ENCODE measurements around the gene PARD6B. TPM values are rescaled to one million over a fixed set of nuclear protein-coding genes. Genes with fewer than 3 reads are reported as not detected.

The PARD6B gene
- total and polyA plus RNA-seq, 12 donors, result 1.3 to 7.1 (median 3.4) TPM

DNA sequence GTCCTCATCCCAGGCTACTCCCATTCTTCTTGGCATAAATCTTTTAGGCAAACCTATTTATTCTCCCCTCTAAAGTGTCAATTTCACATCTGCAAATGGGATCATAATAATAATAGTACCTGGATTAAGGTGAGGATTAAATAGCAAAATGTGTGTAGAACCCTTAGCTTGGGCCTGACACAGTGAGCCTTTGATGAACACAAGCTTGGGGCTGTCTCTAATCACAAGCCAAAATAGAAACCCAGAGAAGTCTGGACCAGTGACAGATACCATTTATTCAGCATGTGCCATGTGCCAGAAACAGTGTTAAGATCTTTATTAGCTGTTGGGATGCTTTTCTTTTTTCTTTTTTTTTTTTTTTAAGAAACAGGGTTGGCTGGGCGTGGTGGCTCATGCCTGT lies 14.9 kb upstream of the PARD6B start:
- Histone ChIP-seq H3K27ac (no peak overlapping the region), H3K4me1 (peaks cover 0 to 15% (median 0%) of the 10 kb centered on the region in 9 donors), H3K4me3 (no peak overlapping the region), H3K27me3 (no peaks in the 10 kb centered on the region), H3K9me3 (no peaks in the 10 kb centered on the region), H3K36me3 (no peaks in the 10 kb centered on the region)
- no peak for ATAC-seq
- no peak for DNase-seq
- 94% methylated on average over 1 of the region's 1 CpG for WGBS, 2 donors
- intact Hi-C loops (cut with DNase I), result loop anchor here in 3 of 10 donors (10.0 kb wide), 2 partner anchors 52 to 62 kb away; no protein-coding TSS in a partner anchor
- TF ChIP-seq, protein P1, sequence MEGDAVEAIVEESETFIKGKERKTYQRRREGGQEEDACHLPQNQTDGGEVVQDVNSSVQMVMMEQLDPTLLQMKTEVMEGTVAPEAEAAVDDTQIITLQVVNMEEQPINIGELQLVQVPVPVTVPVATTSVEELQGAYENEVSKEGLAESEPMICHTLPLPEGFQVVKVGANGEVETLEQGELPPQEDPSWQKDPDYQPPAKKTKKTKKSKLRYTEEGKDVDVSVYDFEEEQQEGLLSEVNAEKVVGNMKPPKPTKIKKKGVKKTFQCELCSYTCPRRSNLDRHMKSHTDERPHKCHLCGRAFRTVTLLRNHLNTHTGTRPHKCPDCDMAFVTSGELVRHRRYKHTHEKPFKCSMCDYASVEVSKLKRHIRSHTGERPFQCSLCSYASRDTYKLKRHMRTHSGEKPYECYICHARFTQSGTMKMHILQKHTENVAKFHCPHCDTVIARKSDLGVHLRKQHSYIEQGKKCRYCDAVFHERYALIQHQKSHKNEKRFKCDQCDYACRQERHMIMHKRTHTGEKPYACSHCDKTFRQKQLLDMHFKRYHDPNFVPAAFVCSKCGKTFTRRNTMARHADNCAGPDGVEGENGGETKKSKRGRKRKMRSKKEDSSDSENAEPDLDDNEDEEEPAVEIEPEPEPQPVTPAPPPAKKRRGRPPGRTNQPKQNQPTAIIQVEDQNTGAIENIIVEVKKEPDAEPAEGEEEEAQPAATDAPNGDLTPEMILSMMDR (IDR thresholded peaks at IDR 0.05), result no peak

- 62 to 84% methylated on average over 2 of the region's 2 CpGs for WGBS, 2 donors
- ATAC-seq (no peak), DNase-seq (no peak)
- H3K27me3 ChIP-seq, result no peaks in the 10 kb centered on the region
- intact Hi-C loops (cut with DNase I), result loop anchor here in 3 of 10 donors (10.0 kb wide), 2 partner anchors 53 to 63 kb away; no protein-coding TSS in a partner anchor
- no peak overlapping the region for H3K4me3 ChIP-seq
- no peak overlapping the region for H3K27ac ChIP-seq
- no peaks in the 10 kb centered on the region for H3K9me3 ChIP-seq
- TF ChIP-seq, protein P1 (IDR thresholded peaks at IDR 0.05), result no peak
- peaks cover 0 to 23% (median 4%) of the 10 kb centered on the region in 9 donors for H3K4me1 ChIP-seq
- H3K36me3 ChIP-seq, result no peaks in the 10 kb centered on the region
Measured at GRCh38 chr20:50717312-50717711, 14.1 kb upstream of the PARD6B start.

DNA sequence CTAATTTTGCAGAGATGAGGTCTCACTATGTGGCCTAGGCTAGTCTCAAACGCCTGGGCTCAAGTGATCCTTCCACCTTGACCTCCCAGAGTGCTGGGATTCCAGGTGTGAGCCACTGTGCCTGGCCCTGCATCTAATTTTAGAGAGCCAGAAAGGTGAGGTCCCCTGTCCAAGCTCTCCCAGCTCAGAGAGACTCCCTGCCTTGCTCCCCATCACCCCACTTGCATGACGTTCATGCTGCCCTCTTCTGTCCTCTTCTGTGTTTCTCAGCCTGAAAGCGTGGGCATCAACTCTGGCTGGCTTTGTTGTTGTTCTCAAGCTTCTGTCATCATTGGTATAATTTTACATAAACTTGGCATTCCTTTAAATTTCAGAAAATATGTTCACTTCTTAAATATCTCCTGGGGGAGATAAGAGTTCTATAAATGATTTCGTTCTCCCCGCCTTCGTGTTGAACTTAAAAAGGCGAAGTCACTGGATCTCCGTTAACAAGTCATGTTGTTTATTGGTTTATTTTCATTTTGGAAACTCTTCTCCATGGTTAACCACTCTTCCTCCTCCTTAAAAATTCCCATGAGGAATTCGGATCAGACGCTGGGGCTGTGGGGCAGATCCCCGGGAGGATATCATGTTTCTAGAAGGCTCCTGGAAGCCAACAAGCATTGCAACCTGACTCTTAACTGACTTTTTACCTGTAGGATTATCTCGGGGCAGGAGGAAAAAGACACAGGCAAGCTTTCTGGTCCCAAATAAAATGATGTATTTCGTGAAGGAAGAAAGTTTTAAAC lies 13.2 kb upstream of the PARD6B start:
- H3K4me1 ChIP-seq, result peaks cover 0 to 27% (median 5%) of the 10 kb centered on the region in 9 donors
- intact Hi-C loops (cut with DNase I), result loop anchor here in 3 of 10 donors (10.0 kb wide), 2 partner anchors 53 to 63 kb away; no protein-coding TSS in a partner anchor
- peak overlapping the region in 1 of 10 donors; percentile 11 for H3K27ac ChIP-seq
- no peaks in the 10 kb centered on the region for H3K27me3 ChIP-seq
- DNase-seq, result no peak
- TF ChIP-seq, protein P1 (IDR thresholded peaks at IDR 0.05), result peak in 1 of 9 donors; percentile 6
- no peak overlapping the region for H3K4me3 ChIP-seq
- WGBS, 2 donors, result 57 to 66% methylated on average over 13 of the region's 13 CpGs
- H3K36me3 ChIP-seq, result no peaks in the 10 kb centered on the region
- no peaks in the 10 kb centered on the region for H3K9me3 ChIP-seq
- no peak for ATAC-seq

GRCh38 chr20:50719328-50719727 lies 12.1 kb upstream of the PARD6B start:
- 95 to 99% methylated on average over 4 of the region's 4 CpGs for WGBS, 2 donors
- Histone ChIP-seq H3K9me3 (no peaks in the 10 kb centered on the region), H3K27me3 (no peaks in the 10 kb centered on the region), H3K4me1 (peaks cover under 1 to 25% (median 7%) of the 10 kb centered on the region in 9 donors), H3K27ac (no peak overlapping the region), H3K4me3 (no peak overlapping the region), H3K36me3 (no peaks in the 10 kb centered on the region)
- DNase-seq (no peak), ATAC-seq (no peak)
- intact Hi-C loops (cut with DNase I), result loop anchor here in 3 of 10 donors (10.0 kb wide), 2 partner anchors 55 to 65 kb away; no protein-coding TSS in a partner anchor
- TF ChIP-seq, protein P1 (IDR thresholded peaks at IDR 0.05), result no peak

All from heart right ventricle (tissue), 16 donors.